ENCODE measurements around the gene IFI27L2.

DNA sequence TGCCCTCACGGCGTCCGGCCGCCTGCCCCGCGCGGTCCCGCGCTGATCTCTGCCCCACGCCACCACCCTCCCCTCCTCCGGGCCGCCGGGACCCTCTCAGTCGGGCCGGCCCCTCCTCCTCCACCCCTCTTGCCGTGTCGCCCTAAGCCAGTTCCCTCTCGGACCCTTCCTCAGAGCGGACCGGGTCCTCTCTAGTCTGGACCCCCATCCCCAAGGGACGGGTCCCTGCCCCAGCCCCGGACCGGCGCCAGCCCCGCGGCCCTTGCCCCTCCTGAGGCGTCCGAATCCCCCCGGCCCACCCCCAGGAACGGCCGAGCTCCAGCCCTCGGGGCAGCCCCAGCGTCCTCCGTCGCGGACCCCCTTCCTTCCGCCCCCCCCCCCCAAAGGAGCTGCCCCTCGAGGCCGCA lies 45.2 kb upstream of the IFI27L2 start:
- TF ChIP-seq, protein P1, sequence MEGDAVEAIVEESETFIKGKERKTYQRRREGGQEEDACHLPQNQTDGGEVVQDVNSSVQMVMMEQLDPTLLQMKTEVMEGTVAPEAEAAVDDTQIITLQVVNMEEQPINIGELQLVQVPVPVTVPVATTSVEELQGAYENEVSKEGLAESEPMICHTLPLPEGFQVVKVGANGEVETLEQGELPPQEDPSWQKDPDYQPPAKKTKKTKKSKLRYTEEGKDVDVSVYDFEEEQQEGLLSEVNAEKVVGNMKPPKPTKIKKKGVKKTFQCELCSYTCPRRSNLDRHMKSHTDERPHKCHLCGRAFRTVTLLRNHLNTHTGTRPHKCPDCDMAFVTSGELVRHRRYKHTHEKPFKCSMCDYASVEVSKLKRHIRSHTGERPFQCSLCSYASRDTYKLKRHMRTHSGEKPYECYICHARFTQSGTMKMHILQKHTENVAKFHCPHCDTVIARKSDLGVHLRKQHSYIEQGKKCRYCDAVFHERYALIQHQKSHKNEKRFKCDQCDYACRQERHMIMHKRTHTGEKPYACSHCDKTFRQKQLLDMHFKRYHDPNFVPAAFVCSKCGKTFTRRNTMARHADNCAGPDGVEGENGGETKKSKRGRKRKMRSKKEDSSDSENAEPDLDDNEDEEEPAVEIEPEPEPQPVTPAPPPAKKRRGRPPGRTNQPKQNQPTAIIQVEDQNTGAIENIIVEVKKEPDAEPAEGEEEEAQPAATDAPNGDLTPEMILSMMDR (IDR thresholded peaks at IDR 0.05), result no peak
- no peak for TF ChIP-seq POLR2A (IDR thresholded peaks at IDR 0.05)

Measured in thyroid gland (tissue), 4 donors.